Measurements from ENCODE around the gene ABHD8.
"Not testable (repeated sequence)": the region's sequence is repeated elsewhere in the genome, so short reads cannot be mapped to it uniquely, and the experiment has no call there.

The ABHD8 gene

GRCh38 chr19:17294051-17294891 lies 9.0 kb downstream of the ABHD8 start:
- no peak for ATAC-seq

GRCh38 chr19:17293605-17294004 lies 9.6 kb downstream of the ABHD8 start:
- no peak for ATAC-seq

- peak; percentile 96 to 97 for ATAC-seq
Observed at GRCh38 chr19:17292301-17293074, 10.7 kb downstream of the ABHD8 start.

- ATAC-seq: no peak
Observed at GRCh38 chr19:17289489-17289888, 13.7 kb downstream of the ABHD8 start.

- ATAC-seq: no peak
Observed at GRCh38 chr19:17286752-17287151, 16.5 kb downstream of the ABHD8 start.

GRCh38 chr19:17286263-17286662 lies 17.0 kb downstream of the ABHD8 start:
- no peak for ATAC-seq

- ATAC-seq: no peak
Observed at GRCh38 chr19:17285415-17286135, 17.6 kb downstream of the ABHD8 start.

GRCh38 chr19:17283504-17283996 lies 19.7 kb downstream of the ABHD8 start:
- no peak for ATAC-seq

- ATAC-seq: peak; percentile 91 to 92
Observed at GRCh38 chr19:17282488-17283125, 20.6 kb downstream of the ABHD8 start.

- peak; percentile 26 to 47 for ATAC-seq
Observed at GRCh38 chr19:17281391-17282304, 21.6 kb downstream of the ABHD8 start, which contains the start of gene ANKLE1. TSS of gene ANKLE1 (plus strand) at chr19:17281901. CDS start at chr19:17281921, 20 bp downstream.

- no peak for ATAC-seq
Observed at GRCh38 chr19:17279436-17279835, 23.8 kb downstream of the ABHD8 start.

- no peak for ATAC-seq
Observed at GRCh38 chr19:17275441-17276175, 27.6 kb downstream of the ABHD8 start.

GRCh38 chr19:17274892-17275291 lies 28.3 kb downstream of the ABHD8 start:
- ATAC-seq: not testable (repeated sequence)

- ATAC-seq: no peak
Observed at GRCh38 chr19:17268754-17269153, 34.5 kb downstream of the ABHD8 start.

GRCh38 chr19:17266975-17267788 lies 36.0 kb downstream of the ABHD8 start, which contains the start of gene BABAM1:
TSS of gene BABAM1 (plus strand) at chr19:17267443. CDS start at chr19:17268807, 1,364 bp downstream.
- ATAC-seq: peak; percentile 94 to 95

- ATAC-seq: no peak
Observed at GRCh38 chr19:17266589-17266974, 36.6 kb downstream of the ABHD8 start.

- no peak for ATAC-seq
Observed at GRCh38 chr19:17266026-17266425, 37.2 kb downstream of the ABHD8 start.

GRCh38 chr19:17264641-17264979 lies 38.6 kb downstream of the ABHD8 start, which contains the start of gene USHBP1:
TSS of gene USHBP1 (minus strand) at chr19:17264745. CDS start at chr19:17264299, 446 bp downstream.
- ATAC-seq: no peak

All from activated CD4-positive, CD25-positive, alpha-beta regulatory T cell treated with anti-CD3 and anti-CD28 coated beads, Interleukin-2, amount 50 U/mL, for 24 hours (primary cell).